Measurements from ENCODE around the gene MLLT1. TPM values are rescaled to one million over a fixed set of nuclear protein-coding genes. Genes with fewer than 3 reads are reported as not detected.

Gene MLLT1
- total RNA-seq, 1 experiment from 2014 or later: 55.0 TPM

DNA sequence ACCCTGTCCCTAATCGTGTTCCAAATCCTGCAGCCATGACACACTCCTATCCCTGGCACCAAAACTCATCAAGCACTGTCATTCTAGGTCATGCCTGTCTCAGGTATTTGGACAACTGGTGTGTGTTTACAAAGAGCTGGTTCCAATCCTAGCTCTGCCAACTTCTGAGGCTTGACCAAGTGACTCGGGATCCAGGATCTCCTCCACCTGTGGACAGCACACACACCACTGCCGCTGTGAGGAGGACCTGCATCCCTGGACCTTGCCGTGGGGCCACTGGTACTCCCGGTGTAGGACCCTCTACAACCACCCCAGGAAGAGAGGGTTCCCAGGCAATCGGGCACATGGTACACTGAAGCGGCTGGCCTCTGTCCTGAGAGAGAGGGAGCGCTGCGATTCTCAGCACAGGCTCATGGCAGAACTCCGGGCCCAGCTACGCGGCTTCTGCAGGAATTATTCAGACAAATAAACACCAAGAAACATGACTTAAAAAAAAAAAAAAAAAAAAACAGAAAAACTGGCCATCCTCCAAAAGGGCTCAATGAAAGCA is 20.4 kb downstream of the MLLT1 start:
- peaks cover 71% of the 10 kb centered on the region for H3K79me2 ChIP-seq (ENCODE audit: insufficient read depth, low read length)
- TF ChIP-seq, protein P1, sequence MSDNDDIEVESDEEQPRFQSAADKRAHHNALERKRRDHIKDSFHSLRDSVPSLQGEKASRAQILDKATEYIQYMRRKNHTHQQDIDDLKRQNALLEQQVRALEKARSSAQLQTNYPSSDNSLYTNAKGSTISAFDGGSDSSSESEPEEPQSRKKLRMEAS (IDR thresholded peaks at IDR 0.05): no peak
- TF ChIP-seq POLR2A (IDR thresholded peaks at IDR 0.05; ENCODE audit: borderline replicate concordance, extremely low read depth, insufficient read depth, insufficient read length): no peak
- no peaks in the 10 kb centered on the region for H4K20me1 ChIP-seq (ENCODE audit: insufficient read depth)
- no peak overlapping the region for H3K4me2 ChIP-seq (ENCODE audit: low read length)
- ChIA-PET CTCF (no interaction called here), RAD21 (ENCODE audit: low non-redundant PET in 1 of 2, low total read pairs in 2 of 2, uncharacterized antibody in 2 of 2, unreplicated experiment in 2 of 2) (no interaction called here), POLR2A (interaction anchor here (0.7 kb wide), 1 partner anchor 215 kb away, joined by 3 read pairs; no protein-coding TSS in a partner anchor)
- ATAC-seq: no peak
- no peaks in the 10 kb centered on the region for H3K9me3 ChIP-seq (ENCODE audit: control insufficient read depth in 1 of 2, insufficient read depth in 1 of 2, low read depth in 1 of 2, low read length in 2 of 2)
- H3K9ac ChIP-seq (ENCODE audit: low read length): no peak overlapping the region
- no peak overlapping the region for H3K27ac ChIP-seq (ENCODE audit: low read depth, low read length)
- intact Hi-C loops (cut with micrococcal nuclease): no loop called here
- H2AFZ ChIP-seq (ENCODE audit: low read depth, low read length, poor library complexity, severe bottlenecking): no peak overlapping the region
- H3K36me3 ChIP-seq (ENCODE audit: control insufficient read depth in 1 of 2, insufficient read depth in 2 of 2, low read length in 2 of 2): peaks cover 10 to 22% of the 10 kb centered on the region in 2 experiments; a peak in 3 of 4 replicates
- H3K27me3 ChIP-seq (ENCODE audit: insufficient read depth, low read length): no peaks in the 10 kb centered on the region
- H3K9me2 ChIP-seq (ENCODE audit: insufficient read depth): no peaks in the 10 kb centered on the region
- no TSS peak for BruUV-seq (replicated peaks)
- no peaks in the 10 kb centered on the region for H3K4me1 ChIP-seq (ENCODE audit: control insufficient read depth in 1 of 2, insufficient read depth in 2 of 2, low read length in 2 of 2)
- no peak overlapping the region for H3K4me3 ChIP-seq (replicated peaks in 1 of 2; ENCODE audit: low read depth in 1 of 2, low read length in 2 of 2)
- DNase-seq (ENCODE audit: low read depth, low spot score): no peak

DNA sequence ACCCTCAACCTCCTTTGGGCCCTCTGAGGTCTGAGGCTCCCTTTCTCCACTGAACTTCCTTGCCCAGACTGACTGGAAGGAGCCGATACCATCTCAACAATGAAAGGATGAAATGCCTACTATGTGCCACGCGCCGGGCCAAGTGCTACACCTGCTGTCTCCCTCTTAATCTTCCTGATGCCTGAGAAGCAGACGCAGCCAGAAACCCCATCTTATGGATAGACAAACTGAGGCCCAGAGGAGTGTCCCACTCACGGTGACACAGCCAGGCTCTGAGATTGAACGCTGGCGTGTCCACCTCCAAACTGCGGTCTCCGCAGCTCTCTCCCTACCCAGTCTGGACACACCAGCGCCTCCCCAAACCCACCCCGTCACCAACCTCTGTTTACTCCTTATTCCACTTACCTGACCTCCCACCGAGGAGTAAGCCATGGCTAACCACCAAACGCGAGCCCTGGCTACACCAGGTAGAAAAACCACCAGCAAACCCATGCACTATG is 20.9 kb downstream of the MLLT1 start:
- Histone ChIP-seq H3K4me2 (ENCODE audit: low read length) (no peak overlapping the region), H3K27me3 (ENCODE audit: insufficient read depth, low read length) (no peaks in the 10 kb centered on the region), H3K9me3 (ENCODE audit: control insufficient read depth in 1 of 2, insufficient read depth in 1 of 2, low read depth in 1 of 2, low read length in 2 of 2) (no peaks in the 10 kb centered on the region), H3K79me2 (ENCODE audit: insufficient read depth, low read length) (peaks cover 73% of the 10 kb centered on the region), H3K27ac (ENCODE audit: low read depth, low read length) (no peak overlapping the region), H3K9me2 (ENCODE audit: insufficient read depth) (no peaks in the 10 kb centered on the region), H4K20me1 (ENCODE audit: insufficient read depth) (no peaks in the 10 kb centered on the region), H3K36me3 (ENCODE audit: control insufficient read depth in 1 of 2, insufficient read depth in 2 of 2, low read length in 2 of 2) (peaks cover 8 to 24% of the 10 kb centered on the region in 2 experiments; a peak in 2 of 4 replicates), H3K4me1 (ENCODE audit: control insufficient read depth in 1 of 2, insufficient read depth in 2 of 2, low read length in 2 of 2) (no peaks in the 10 kb centered on the region), H3K4me3 (replicated peaks in 1 of 2; ENCODE audit: low read depth in 1 of 2, low read length in 2 of 2) (no peak overlapping the region), H2AFZ (ENCODE audit: low read depth, low read length, poor library complexity, severe bottlenecking) (no peak overlapping the region), H3K9ac (ENCODE audit: low read length) (no peak overlapping the region)
- BruUV-seq (replicated peaks): TSS peak; percentile 6
- TF ChIP-seq ZFX (IDR thresholded peaks at IDR 0.05): no peak
- no peak for TF ChIP-seq POLR2A (IDR thresholded peaks at IDR 0.05; ENCODE audit: borderline replicate concordance, extremely low read depth, insufficient read depth, insufficient read length)
- RAD21 ChIA-PET (ENCODE audit: low non-redundant PET in 1 of 2, low total read pairs in 2 of 2, uncharacterized antibody in 2 of 2, unreplicated experiment in 2 of 2): no interaction called here
- ATAC-seq (no peak), DNase-seq (ENCODE audit: low read depth, low spot score) (no peak)
- CTCF ChIA-PET: no interaction called here
- intact Hi-C loops (cut with micrococcal nuclease): no loop called here
- POLR2A ChIA-PET: no interaction called here
